ENCODE measurements around the gene TRAF4.

DNA sequence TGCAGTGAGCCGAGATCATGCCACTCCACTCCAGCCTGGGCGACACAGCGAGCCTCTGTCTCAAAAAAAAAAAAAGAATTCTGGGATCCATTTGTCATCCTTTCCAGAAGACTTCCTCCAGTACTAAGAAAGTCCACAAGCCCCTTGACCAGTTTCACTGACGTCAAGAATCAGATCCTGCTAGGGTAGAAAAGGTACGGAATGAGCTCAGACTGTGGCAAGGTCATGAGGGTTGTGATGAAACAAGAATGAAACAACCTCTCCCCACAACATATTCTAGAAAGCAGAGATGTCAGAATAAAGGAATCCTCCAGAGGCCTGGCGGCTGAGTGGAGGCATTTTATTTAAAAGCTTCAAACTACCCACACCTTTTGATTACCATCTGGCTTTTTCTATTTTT is 29.9 kb downstream of the TRAF4 start:
- TF ChIP-seq POLR2AphosphoS5 (IDR thresholded peaks at IDR 0.05) (no peak), POLR2A (IDR thresholded peaks at IDR 0.05; ENCODE audit: low read depth) (no peak)
- TF ChIP-seq, protein P1, sequence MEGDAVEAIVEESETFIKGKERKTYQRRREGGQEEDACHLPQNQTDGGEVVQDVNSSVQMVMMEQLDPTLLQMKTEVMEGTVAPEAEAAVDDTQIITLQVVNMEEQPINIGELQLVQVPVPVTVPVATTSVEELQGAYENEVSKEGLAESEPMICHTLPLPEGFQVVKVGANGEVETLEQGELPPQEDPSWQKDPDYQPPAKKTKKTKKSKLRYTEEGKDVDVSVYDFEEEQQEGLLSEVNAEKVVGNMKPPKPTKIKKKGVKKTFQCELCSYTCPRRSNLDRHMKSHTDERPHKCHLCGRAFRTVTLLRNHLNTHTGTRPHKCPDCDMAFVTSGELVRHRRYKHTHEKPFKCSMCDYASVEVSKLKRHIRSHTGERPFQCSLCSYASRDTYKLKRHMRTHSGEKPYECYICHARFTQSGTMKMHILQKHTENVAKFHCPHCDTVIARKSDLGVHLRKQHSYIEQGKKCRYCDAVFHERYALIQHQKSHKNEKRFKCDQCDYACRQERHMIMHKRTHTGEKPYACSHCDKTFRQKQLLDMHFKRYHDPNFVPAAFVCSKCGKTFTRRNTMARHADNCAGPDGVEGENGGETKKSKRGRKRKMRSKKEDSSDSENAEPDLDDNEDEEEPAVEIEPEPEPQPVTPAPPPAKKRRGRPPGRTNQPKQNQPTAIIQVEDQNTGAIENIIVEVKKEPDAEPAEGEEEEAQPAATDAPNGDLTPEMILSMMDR (IDR thresholded peaks at IDR 0.05) = no peak
